AG09309 (cell line): ENCODE data around the gene ANKFY1.
A peak's percentile ranks its signal among the peaks of the same experiment; 100 is the strongest.

Source experiments
- DNase-seq: peaks from one replicate; pipeline ENCODE4 v3.0.0-alpha.2; 2010; ENCODE audit warnings: low read depth
- H3K4me3 ChIP-seq: 2 replicates; pipeline ENCODE4 v1.5.1; 2011; ENCODE audit warnings: mild to moderate bottlenecking, low read depth, low read length, moderate library complexity; ENCODE audit not compliant: control insufficient read depth
- TF ChIP-seq, protein P1 (sequence below): IDR thresholded peaks from 2 replicates; pipeline ENCODE4 v1.5.1; 2011; ENCODE audit warnings: mild to moderate bottlenecking, low read depth, low read length, inconsistent platforms; ENCODE audit not compliant: insufficient read depth, control insufficient read depth; ENCODE audit errors: missing control alignments

The ANKFY1 gene

DNA sequence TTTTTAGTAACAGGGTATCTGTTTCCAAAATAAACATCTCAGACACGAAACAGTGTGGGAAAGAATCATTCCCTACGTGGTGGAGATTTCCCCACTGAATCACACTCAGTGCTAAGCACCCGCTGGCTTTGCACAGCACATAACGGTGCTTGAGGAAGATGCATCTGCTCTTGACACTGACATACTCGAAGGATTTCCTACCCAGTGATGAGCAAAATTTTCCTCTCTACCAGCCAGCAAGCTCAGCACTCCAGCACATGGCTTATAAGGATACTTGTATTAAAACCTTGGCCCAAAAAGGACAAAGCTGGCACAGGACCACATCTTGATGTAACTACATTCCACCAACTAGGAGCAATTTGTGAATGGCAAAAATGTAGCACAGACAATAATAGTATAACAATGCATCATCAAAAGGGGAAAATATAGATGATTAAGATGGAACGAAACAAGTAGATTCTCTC lies 59.0 kb downstream of the ANKFY1 start:
- peak; percentile 99 for DNase-seq
- TF ChIP-seq, protein P1, sequence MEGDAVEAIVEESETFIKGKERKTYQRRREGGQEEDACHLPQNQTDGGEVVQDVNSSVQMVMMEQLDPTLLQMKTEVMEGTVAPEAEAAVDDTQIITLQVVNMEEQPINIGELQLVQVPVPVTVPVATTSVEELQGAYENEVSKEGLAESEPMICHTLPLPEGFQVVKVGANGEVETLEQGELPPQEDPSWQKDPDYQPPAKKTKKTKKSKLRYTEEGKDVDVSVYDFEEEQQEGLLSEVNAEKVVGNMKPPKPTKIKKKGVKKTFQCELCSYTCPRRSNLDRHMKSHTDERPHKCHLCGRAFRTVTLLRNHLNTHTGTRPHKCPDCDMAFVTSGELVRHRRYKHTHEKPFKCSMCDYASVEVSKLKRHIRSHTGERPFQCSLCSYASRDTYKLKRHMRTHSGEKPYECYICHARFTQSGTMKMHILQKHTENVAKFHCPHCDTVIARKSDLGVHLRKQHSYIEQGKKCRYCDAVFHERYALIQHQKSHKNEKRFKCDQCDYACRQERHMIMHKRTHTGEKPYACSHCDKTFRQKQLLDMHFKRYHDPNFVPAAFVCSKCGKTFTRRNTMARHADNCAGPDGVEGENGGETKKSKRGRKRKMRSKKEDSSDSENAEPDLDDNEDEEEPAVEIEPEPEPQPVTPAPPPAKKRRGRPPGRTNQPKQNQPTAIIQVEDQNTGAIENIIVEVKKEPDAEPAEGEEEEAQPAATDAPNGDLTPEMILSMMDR: no peak
- no peak overlapping the region for H3K4me3 ChIP-seq

DNA sequence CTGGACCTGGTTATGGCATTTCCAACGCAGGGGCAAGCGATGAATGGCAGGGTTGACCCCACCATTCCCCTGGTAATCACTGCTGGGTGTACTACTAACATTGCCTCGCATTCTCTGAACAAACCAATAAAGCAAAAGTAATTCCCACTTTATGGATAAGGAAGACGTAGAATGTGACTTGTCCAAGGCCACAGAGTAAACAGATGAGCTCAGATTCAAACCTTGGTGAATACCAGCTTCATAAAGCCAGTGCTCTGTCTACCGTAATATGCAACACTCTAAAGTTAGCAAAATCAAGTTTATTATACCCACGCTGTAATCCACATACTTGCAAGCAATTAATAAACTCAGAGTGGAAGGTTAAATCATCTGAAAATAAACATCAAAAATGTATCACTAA lies 59.6 kb downstream of the ANKFY1 start:
- no peak overlapping the region for H3K4me3 ChIP-seq
- TF ChIP-seq, protein P1: no peak
- DNase-seq: peak; percentile 67

DNA sequence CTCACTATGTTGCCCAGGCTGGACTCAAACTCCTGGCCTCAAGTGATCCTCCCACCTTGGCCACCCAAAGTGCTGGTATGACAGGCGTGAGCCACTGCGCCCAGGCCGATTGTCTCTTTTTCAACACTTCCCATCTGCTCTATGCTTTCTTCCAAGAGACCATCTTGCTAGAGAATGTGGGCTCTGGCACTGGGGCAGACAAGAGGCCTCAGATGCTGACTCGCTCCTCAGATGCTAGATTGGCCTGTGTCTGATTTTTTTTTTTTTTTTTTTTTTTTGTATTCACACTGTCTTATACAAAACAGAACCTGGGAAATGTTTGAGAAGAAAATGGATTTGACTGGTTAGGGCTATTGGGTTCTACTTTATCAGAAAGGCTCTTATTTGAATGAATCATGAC lies 62.6 kb downstream of the ANKFY1 start:
- no peak for DNase-seq
- TF ChIP-seq, protein P1: no peak
- H3K4me3 ChIP-seq: no peak overlapping the region

DNA sequence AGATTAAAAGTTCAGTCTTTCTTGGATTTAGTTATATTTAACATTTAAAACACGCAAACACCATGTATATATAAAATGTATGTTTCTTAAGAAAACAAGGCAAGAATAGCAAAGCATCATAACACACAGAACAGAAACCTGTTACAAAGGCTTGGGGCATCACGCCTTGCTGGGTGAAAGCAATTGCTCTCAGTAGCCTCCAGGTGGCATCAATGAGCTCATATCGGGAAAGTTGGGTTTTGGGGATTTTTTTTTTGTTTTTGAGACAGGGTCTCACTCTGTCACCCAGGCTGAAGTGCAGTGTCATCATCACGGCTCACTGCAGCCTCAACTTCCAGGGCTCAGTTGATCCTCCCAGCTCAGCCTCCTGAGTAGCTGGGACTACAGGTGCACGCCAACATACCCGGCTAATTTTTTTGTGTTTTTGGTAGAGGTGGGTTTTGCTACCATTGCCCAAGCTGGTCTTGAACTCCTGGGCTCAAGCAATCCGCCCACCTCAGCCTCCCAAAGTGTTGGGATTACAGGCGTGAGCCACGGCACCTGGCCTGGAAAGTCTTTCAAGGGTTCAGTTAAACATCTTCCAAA lies 63.9 kb downstream of the ANKFY1 start:
- TF ChIP-seq, protein P1: peak; percentile 75
- DNase-seq: no peak
- H3K4me3 ChIP-seq: no peak overlapping the region

DNA sequence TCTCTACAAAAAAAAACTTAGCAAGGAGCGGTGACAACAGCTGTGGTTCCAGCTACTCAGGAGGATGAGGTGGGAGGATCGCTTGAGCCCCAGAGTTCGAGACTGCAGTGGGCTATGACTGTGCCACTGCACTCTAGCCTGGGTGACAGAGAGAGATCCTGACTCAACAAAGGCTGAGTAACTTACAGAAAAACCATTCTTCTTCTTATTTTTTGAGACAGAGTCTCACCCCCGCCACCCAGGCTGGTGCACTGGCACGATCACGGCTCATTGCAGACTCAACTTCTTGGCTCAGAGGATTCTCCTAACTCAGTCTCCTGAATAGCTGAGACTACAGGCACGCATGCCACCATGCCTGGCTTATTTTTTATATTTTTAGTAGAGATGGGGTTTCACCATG lies 64.8 kb downstream of the ANKFY1 start:
- H3K4me3 ChIP-seq: no peak overlapping the region

DNA sequence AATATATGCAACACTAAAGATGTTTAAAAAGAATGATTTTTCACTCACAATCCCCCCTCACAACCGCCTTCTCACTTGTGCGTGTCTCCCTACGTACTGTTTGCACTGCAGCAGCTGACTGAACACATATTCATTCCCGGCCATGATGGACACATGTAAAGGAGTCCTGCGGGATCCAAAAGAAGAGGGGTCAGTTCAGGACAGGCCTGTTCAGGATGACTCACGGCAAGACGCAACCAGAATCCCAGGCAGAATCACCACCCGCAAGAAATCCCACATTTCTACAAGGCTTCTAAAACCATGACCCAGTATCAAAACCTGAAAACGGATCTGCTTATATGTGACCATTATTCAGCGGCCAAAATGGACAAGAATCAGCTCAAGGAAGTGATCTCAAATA lies 68.5 kb downstream of the ANKFY1 start:
- H3K4me3 ChIP-seq: no peak overlapping the region
- peak; percentile 70 for DNase-seq
- TF ChIP-seq, protein P1: no peak

More for the DNA sequence above, 64.8 kb downstream of the ANKFY1 start:
- DNase-seq: no peak
- TF ChIP-seq, protein P1: no peak
